GM21515 (cell line): ENCODE data around the gene TSPEAR.
"Not testable (repeated sequence)": the region's sequence is repeated elsewhere in the genome, so short reads cannot be mapped to it uniquely, and the experiment has no call there.

Source experiments
- ATAC-seq: cut with Tn5 transposase; IDR thresholded peaks from one replicate; pipeline ENCODE4 v1.9.1; 2021; ENCODE audit not compliant: unreplicated experiment

The TSPEAR gene

GRCh38 chr21:44686843-44687561 is 24.4 kb downstream of the TSPEAR start:
- ATAC-seq: no peak

DNA sequence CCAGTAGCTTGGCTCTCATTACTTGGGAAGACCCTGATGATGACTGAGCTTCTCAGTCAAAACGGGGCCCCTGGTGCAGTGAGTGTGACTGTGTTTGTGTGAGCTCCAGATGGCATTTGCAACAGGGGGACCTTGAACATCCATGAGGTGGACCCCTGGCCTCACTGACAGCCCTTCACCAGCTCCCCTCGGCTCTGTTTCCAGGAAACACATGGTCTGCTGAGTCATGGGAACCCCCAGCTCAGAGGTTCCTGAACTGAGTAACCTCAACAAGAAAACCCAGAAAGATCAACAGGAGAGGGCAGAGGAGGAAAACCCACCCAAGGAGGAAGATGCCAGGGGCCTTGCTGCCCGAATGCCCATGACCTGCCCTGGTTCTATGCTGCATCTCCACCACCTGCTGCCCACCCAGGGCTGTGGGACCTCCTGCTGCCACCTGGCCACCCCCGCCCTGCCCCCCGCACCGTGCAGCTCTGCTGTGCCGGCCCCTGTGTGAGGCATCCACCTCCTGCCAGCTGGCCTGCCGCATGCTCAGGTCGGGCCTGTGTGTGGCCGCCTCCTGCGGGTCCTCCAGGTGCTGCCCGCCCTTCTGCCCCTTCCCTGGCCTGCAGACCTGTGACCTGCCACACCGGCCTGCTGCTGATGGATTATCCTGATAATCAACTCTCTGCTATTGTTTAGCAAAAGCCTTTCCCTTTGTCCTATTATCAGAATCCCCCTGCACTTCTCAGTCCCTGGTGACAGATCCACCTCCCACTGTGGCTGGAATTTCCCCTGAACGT is 25.2 kb downstream of the TSPEAR start:
- no peak for ATAC-seq

DNA sequence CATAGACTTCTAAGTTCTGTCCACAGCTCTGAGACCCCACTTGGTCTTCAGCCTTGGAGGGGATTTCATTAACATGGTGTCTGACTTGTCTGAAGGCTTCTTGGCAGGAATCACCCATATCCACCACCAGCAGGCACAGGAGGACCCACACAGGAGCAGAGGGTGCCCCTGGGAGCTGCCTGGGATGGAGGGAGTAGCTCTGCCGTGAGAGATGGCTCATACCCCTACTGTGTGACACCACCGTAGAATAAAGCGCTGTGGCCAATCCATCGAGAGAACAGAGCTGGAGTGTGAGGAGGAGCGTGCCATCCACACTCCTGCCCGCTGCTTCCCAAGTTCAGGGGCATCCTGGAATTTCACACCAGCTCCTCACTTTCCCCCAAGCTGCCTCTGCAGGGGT is 26.3 kb downstream of the TSPEAR start:
- ATAC-seq: not testable (repeated sequence)

DNA sequence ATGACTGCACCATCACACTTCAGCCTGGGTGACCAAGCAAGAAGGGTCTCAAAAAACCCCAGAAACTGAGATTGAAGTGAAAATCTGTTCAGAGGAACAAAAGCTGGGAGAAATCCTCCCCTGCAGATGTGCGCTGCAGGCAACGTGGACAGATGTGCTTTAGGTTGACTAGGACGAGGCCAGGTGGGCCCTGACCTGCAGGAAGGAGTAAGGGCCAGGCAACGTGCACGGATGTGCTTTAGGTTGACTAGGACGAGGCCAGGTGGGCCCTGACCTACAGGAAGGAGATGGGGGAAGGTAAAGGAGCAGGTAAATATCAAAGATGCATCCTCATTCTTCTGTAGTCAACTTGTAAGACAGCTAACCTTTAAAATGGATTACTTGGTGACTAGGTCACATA is 26.9 kb downstream of the TSPEAR start:
- no peak for ATAC-seq

- no peak for ATAC-seq
These were observed 27.3 kb downstream of the TSPEAR start for GRCh38 chr21:44684077-44684476.

DNA sequence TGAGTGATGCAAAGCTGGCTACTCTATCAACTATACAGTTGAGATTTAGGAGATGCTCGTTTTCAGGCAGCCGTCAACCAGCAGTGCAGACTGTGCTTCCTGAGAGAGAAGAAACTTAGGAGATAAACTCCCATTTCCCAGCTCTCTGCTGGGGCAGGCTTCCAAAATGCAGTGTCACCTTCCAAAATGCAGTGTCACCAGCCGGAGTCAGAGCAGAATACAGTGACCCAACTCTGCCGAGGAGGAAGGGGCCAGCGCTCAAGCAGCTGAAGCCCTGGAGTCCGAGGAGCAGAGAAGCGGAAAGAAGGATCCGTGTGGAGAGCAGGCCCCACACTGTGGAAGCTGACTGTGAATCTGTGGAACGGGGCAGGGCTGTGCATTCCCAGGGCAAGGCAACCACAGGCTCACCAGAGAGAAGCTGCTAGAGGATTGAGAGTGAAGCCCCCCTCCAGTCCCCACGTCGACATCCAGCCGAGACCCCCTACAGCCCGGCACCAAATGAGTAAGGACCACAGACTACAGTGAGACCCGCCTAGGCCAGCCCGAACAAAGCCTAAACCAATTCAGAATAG is 28.7 kb downstream of the TSPEAR start:
- no peak for ATAC-seq

GRCh38 chr21:44681861-44682579 is 29.4 kb downstream of the TSPEAR start, which contains the start of gene KRTAP12-1:
KRTAP12-1 (minus strand) TSS chr21:44682163; CDS start chr21:44682123, 40 bp downstream.
- ATAC-seq: no peak

- no peak for ATAC-seq
These were observed 30.2 kb downstream of the TSPEAR start for GRCh38 chr21:44681152-44681551.

DNA sequence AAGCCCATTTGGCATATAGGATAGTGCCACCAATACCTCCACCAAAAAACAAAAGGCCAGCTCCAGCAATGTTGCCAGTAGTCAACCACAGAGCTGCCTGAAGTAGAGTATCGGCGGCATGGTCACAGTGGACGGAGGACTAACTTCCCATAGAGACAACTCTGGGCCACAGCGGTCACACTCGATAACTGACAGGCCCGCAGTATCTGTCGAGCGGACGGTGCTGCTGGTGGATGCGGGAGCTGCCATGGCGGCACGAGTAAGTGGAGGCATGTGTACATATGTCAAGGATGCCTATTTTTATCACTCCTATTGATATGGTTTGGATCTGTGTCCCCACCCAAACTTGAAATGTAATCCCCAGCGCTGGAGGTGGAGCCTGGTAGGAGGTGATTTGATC is 33.5 kb downstream of the TSPEAR start:
- ATAC-seq: no peak

- ATAC-seq: no peak
These were observed 39.5 kb downstream of the TSPEAR start for GRCh38 chr21:44671911-44672310.

GRCh38 chr21:44670642-44671432 is 40.5 kb downstream of the TSPEAR start:
- ATAC-seq: no peak

- no peak for ATAC-seq
These were observed 43.8 kb downstream of the TSPEAR start for GRCh38 chr21:44667612-44668011.

DNA sequence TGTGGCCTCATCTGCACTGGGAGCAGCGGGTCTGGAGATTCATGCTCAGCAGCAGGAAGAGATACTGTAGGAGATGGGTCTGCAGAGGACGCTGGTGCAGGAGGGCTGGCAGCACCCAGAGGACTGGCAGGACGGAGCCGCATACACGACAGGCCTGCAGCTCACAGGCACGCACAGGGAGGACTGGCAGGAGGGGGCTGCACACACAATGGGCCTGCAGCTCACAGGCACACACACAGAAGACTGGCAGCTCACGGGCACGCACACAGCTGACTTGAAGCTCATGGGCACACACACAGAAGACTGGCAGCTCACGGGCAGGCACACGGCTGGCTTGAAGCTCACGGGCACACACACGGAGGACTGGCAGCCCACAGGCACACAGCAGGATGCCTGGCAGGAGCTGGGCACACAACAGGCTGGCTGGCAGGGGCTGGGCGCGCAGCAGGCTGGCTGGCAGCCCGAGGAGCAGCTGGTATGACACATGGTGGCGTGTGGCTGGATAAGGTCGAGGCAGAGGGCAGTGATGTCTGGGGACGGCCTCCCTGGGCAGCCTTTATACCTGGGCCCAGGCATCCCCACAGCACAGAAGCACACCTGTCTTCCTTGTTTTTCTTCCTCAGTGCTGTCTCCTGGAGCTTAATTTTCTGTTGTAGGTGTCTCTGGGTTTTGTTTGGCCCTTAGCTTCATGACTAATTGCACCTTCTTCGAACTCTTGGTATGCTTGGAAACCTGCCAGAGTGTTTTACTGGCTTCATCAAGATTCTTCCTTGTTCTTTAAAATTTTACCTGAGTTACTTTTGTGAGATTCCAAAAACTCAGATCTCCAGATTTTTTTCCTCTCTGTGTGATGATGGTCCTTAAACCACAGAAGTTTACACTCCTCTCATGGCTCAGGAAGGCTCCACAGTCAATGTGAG is 44.7 kb downstream of the TSPEAR start, which contains the start of gene KRTAP12-2:
Gene KRTAP12-2 (minus strand): TSS at position 527 of the 920 bp plus-strand sequence. CDS start 41 bp downstream, at position 486.
- ATAC-seq: no peak

DNA sequence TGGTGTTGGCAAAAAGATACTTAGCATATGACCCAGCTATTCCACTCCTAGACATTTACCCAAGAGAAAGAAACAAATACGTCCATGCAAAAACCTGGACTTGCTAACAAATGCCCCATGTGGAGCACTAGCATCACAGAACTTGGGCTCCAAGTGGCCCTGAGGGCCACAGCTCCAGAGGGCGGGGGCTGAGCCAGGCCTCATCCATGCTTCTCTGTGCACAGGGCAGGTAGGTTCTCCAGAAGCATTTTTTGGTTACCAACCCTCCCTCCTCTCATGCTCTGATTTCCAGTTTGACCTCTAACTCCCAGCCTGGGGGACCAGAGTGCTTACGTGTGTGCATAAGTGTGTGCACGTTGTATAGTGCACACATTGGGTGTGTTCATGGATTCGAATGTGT is 46.7 kb downstream of the TSPEAR start:
- ATAC-seq: no peak

DNA sequence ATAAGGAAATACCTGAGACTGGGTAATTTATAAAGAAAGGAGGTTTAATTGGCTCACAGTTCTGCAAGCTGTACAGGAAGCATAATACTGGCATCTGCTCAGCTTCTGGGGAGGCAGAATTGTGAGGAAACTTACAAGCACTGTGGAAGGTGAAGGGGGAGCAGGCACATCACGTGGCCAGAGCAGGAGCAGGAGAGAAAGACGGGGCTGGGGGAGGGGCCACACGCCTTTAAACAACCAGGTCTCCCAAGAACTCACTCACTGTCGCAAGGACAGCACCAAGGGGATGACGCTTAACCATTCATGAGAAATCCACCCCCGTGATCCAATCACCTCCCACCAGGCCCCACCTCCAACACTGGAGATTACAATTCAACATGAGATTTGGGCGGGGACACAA is 49.8 kb downstream of the TSPEAR start:
- not testable (repeated sequence) for ATAC-seq

- no peak for ATAC-seq
These were observed 52.3 kb downstream of the TSPEAR start for GRCh38 chr21:44658913-44659595.

DNA sequence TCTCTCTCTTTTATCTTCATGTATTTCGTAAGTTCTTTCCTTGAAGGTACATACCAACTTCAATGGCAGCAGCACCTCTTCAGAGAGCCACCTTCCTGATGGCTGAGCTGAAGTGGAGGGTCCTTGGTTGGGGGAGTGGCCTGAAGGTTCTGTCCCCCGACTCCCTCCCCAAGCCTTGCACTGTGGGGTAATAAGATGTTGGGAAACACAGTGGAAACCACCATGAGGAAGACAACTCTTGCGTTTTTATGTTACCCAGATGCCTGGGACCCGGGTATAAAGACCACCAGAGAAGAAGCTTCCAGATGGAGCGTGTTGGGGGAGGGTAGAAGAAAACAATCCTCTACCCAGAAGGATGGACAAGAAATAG is 52.8 kb downstream of the TSPEAR start:
- no peak for ATAC-seq

GRCh38 chr21:44657635-44658540 is 53.5 kb downstream of the TSPEAR start, which contains the start of gene KRTAP12-3:
KRTAP12-3 (plus strand) TSS chr21:44657932; CDS start chr21:44657980, 48 bp downstream.
- ATAC-seq: no peak
